CD4-positive, alpha-beta T cell treated with Interleukin-12 subunit alpha and Interleukin-12 subunit beta, for 1 hour (primary cell): Measurements from ENCODE around the gene MAP3K20.
"Not testable (repeated sequence)": the region's sequence is repeated elsewhere in the genome, so short reads cannot be mapped to it uniquely, and the experiment has no call there.

Source experiments
- DNase-seq: peaks from one replicate; pipeline ENCODE4 v3.0.0-alpha.2; 2020

Gene MAP3K20

GRCh38 chr2:173128132-173128531 is 52.5 kb downstream of the MAP3K20 start:
- DNase-seq, result not testable (repeated sequence)

GRCh38 chr2:173130496-173131465 is 55.1 kb downstream of the MAP3K20 start:
- DNase-seq, result no peak

- no peak for DNase-seq
Observed at GRCh38 chr2:173132531-173132930, 56.9 kb downstream of the MAP3K20 start.

GRCh38 chr2:173134703-173135102 is 59.1 kb downstream of the MAP3K20 start:
- DNase-seq, result no peak

- DNase-seq, result no peak
Observed at GRCh38 chr2:173136067-173136466, 60.4 kb downstream of the MAP3K20 start.

- DNase-seq, result no peak
Observed at GRCh38 chr2:173136599-173136998, 61.0 kb downstream of the MAP3K20 start.

- no peak for DNase-seq
Observed at GRCh38 chr2:173137610-173138009, 62.0 kb downstream of the MAP3K20 start.

GRCh38 chr2:173138962-173139361 is 63.3 kb downstream of the MAP3K20 start:
- DNase-seq, result no peak

GRCh38 chr2:173141666-173142065 is 66.0 kb downstream of the MAP3K20 start:
- DNase-seq, result no peak

GRCh38 chr2:173145454-173145853 is 69.8 kb downstream of the MAP3K20 start:
- DNase-seq, result no peak

GRCh38 chr2:173146590-173146989 is 70.9 kb downstream of the MAP3K20 start:
- no peak for DNase-seq

GRCh38 chr2:173148520-173148919 is 72.9 kb downstream of the MAP3K20 start:
- DNase-seq, result no peak

- DNase-seq, result peak; percentile 58
Observed at GRCh38 chr2:173149491-173149890, 73.8 kb downstream of the MAP3K20 start.

- DNase-seq, result no peak
Observed at GRCh38 chr2:173150087-173150486, 74.4 kb downstream of the MAP3K20 start.

GRCh38 chr2:173150963-173151362 is 75.3 kb downstream of the MAP3K20 start:
- DNase-seq, result no peak

- DNase-seq, result no peak
Observed at GRCh38 chr2:173151671-173152401, 76.2 kb downstream of the MAP3K20 start.

- DNase-seq, result no peak
Observed at GRCh38 chr2:173153301-173153885, 77.7 kb downstream of the MAP3K20 start.

- no peak for DNase-seq
Observed at GRCh38 chr2:173157676-173158293, 82.1 kb downstream of the MAP3K20 start.

GRCh38 chr2:173159791-173160463 is 84.3 kb downstream of the MAP3K20 start:
- DNase-seq, result no peak

GRCh38 chr2:173160618-173161017 is 85.0 kb downstream of the MAP3K20 start:
- no peak for DNase-seq

- DNase-seq, result no peak
Observed at GRCh38 chr2:173161040-173161439, 85.4 kb downstream of the MAP3K20 start.

GRCh38 chr2:173161507-173161906 is 85.9 kb downstream of the MAP3K20 start:
- no peak for DNase-seq
